ENCODE data around the gene PALD1. TPM values are rescaled to one million over a fixed set of nuclear protein-coding genes. Genes with fewer than 3 reads are reported as not detected.

Gene PALD1
- total RNA-seq, 1 donor from 2014 or later = 0.10 TPM

GRCh38 chr10:70457759-70458305, 20.7 kb upstream of the PALD1 start:
- intact Hi-C loops (cut with micrococcal nuclease) = no loop called here

DNA sequence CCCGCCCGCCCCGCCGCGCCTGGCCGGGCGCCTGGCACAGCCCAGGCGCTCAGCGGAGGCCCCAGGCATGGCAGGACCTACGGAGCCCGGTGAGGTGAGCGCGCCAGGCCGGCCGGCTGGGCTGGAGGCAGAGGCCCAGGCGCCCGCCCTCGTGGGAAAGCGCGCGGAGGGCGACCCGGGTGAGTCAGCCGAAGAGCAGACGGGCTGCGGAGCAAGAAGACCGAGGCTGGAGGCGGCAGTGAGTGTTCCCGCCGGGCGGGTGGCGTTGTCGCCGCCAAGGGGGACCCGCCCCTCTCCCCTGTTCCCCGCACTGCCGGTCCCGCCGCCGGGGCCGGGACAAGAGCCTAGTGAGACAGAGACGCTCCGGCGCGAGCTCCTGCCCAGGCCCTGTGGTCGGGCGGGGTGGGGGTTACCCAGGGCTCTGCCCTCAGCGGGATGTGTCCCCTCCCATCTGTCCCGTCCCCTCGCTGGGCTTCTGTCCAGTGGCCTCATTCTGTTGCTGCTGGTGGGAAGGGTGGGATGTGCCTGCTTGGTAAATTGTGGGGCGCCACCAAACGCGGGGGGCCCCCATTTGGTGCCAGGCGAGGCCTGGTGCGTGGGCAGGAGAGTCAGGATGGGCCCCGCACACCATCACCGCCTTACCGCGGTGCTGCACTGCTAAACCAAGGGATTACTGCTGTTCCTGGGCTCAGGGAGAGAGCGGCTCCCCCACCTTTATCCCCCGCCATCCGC, 20.1 kb upstream of the PALD1 start:
- intact Hi-C loops (cut with micrococcal nuclease) = no loop called here

DNA sequence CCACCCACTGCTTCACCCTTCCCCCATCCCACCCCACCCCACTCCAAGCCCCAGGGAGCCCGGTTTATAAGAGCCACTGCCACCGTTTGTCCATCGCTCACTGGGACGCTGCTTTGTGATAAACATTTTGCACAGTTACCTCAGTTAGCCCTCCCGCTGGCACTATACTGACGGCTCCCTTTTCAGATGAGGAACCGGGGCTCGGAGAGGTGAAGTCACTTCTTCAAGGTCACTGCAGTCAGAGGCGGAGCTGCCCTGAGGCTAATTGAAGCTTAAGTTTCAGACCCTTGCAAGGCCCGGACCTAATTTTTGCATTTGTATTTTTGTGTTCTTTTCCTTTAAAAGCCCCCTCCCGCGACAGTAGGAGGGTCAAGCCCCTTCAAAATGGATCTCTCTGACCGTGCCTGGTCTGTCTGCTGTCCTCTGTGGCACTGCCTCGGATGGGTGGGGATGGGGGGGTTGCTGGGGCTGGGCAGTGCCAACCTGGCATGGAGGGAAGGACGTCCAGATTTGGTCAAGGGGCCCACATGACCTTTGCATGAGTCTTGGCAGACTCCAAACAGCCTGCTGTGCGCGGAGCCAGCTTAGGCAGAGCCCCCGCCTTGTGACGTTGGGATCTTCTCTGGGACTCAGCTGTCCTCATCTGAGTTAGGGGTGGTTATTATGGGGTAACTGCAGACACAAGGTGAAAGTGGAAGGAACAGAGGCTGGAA, 19.4 kb upstream of the PALD1 start:
- intact Hi-C loops (cut with micrococcal nuclease) = no loop called here

DNA sequence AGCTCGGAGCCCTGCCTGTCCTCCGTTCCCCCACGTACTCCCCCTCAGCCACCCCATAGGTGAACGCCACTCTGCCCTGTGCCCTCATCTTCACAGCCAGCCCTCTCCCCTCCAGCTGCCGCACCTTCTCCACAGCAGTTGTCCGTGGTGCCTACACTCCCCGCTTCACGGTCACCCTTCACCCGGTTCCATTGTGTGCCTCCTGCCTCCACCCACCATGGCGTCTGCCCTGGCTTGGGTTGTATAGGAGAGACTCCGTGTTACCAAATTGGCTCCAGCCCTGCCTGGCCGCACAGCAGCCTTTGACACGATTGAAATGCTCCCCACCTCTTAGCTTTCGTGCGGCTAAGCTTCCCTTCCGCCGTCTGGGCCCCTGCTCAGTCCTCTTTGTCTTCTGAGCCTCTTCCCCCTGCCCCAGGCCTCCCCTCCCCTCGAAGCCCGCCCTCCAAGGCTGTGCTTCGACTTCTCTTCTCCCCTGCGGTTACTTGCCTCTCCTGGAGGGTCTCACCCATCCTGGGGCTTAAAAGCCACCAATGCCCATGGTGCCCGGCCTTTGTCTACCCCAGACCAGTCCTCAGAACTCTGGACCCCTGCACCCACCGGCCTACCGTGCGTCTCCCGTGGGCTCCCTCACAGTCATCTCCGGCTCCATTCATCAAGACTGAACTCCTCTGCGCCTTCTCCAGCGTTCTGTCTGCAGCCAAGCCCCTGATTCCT, 18.6 kb upstream of the PALD1 start:
- intact Hi-C loops (cut with micrococcal nuclease) = no loop called here

DNA sequence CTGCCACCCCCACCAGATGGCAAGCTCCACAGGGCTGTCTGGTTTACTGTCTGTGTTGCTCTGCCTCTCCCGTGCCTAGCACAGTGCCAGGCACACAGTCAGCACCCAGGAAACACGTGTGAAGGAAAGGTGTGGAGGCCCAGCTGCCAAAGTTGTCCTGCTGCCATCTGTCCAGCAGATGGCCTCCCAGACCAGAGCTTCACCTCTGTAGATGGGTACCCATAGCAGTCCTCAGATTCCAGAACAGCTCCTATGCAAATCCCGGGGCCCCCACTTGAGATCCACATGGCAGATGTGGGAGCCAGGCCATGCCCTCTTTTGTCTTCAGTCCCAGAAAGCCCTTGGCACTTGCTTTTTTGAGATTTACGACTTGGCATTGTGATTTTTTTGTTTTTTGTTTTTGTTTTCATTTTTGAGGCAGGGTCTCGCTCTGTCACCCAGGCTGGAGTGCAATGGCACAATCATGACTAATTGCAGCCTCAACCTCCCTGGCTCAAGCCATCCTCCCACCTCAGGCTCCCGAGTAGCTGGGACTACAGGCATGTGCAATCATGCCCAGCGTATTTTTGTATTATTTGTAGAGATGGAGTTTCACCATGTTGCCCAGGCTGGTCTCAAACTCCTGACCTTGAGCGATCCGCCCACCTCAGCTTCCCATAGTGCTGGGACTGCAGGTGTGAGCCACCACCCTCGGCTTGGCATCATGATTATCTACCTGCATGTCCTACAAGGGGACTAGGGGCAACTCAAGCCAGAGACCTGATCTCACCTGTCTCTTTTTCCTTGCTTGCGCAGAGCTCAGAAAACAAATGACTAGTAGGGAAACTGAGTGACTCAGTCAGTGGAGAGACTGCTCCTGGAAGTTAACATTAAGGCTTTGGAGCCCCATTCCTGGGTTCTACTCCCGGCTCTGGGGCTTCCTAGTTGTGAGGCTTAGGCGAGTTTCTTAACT, 16.9 kb upstream of the PALD1 start:
- intact Hi-C loops (cut with micrococcal nuclease) = loop anchor here (1.0 kb wide), 3 partner anchors 79 to 419 kb away; no protein-coding TSS in a partner anchor

DNA sequence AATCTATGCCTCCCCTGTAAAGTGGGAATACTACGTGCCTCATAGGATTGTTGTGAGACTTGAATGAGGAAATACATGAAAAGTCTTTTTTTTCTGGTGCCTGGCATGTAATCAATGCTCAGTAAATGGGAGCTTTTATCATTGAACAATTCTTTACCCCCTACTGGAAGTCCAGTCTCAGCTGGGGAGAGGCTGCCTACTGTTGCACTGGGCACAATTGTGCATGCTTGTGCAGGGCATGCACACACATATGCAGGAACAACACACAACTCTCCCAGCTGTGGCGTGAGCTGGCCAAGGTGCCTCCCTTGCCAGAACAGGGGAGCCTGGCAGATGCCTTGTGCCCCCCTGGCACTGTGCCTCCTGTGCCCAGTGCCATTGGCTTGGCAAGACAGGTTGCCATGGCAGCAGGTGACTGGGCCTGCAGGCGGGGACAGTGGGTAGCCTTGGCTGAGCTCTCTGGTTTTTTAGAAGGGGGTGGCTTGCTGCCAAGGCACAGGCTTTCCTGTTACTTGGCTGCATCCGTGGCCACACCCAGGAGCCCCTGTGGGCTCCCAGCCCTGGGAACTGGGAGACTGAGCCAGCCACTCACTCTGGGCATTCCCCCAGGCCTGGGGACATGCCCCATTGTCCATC, 16.1 kb upstream of the PALD1 start:
- intact Hi-C loops (cut with micrococcal nuclease) = no loop called here

DNA sequence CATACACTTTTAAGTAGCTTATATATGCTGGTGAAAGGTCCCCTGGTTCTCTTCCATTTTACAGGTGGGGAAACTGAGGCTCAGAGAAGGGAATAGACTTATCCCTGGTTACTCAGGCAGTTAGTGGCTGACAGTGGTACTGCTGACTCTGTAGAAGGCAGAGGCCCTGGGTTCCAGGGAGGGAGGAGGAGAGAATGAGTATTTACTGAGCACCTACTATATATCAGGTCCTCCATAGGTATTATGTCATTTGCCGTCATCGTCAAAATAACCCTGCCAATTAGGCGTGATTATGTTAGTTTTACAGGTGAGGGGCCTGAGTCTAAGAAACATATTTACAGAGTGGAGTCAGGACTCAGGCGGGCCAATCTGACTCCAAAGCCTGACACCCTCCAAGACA, 13.3 kb upstream of the PALD1 start:
- intact Hi-C loops (cut with micrococcal nuclease) = no loop called here

- intact Hi-C loops (cut with micrococcal nuclease) = no loop called here
Measured at GRCh38 chr10:70465832-70466231, 12.7 kb upstream of the PALD1 start.

GRCh38 chr10:70466951-70467350, 11.6 kb upstream of the PALD1 start:
- intact Hi-C loops (cut with micrococcal nuclease) = no loop called here

DNA sequence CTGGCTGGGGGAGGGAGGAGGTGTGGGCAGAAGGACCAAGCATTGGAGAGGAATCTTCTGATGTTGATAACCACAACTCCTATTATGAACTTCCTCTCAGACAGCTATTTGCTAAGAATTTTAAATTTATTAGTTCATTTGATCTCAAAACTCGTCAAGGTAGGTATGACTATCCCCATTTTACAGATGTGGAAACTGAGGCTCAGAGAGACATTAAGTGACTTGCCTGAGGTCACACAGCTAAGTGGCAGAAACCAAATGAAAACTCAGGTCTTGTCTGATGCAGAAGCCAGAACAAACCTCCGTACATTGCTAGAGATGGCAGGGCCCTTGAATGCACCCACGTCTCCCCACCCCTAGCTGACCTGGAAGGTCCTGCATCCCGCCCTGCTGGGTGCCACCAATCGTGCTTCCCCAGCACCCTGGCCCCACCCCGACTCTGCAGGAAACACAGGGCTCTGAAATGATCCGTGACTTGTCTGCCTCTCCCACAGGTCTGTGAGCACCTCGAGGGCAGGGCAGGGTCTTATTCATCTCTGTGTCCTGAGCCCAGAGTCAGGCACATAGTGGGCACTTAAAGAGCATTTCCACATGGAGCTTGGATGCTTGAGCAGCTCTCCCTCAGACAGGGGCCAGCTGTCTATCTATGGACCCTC, 5.6 kb upstream of the PALD1 start:
- intact Hi-C loops (cut with micrococcal nuclease) = no loop called here

DNA sequence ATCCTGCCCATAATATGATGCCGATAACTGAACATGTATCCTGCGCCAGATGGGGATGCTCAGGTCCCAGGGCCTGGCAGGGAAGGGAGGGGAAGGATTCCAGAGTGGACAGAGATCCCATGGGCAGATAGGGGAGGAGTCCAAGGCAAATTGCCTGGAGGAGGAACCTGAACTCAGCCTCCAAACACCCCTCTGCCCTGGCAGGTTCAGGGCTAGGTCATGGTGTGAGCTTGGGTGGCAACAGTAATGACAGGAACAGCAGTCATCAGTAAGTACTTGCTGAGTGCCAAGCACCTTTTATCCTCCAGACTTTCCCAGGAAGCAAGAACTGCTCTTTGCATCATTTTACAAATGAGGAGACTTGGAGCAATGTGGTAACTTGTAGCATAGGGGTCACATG, 3.8 kb upstream of the PALD1 start:
- intact Hi-C loops (cut with micrococcal nuclease) = loop anchor here (5.0 kb wide), 3 partner anchors 67 to 413 kb away; partner anchors contain the start of genes PCBD1 and PPA1

GRCh38 chr10:70475661-70476060, 2.9 kb upstream of the PALD1 start:
- intact Hi-C loops (cut with micrococcal nuclease) = loop anchor here (2.0 to 5.0 kb wide), 4 partner anchors 19 to 412 kb away; partner anchors contain the start of genes PCBD1 and PPA1

GRCh38 chr10:70476249-70477035, 2.1 kb upstream of the PALD1 start:
- intact Hi-C loops (cut with micrococcal nuclease) = loop anchor here (2.0 to 5.0 kb wide), 4 partner anchors 18 to 411 kb away; partner anchors contain the start of genes PCBD1 and PPA1

GRCh38 chr10:70477661-70478162, 855 bp upstream of the PALD1 start:
- intact Hi-C loops (cut with micrococcal nuclease) = loop anchor here (2.0 to 5.0 kb wide), 4 partner anchors 17 to 410 kb away; partner anchors contain the start of genes PCBD1 and PPA1

GRCh38 chr10:70479165-70479581, 606 bp downstream of the PALD1 start:
- intact Hi-C loops (cut with micrococcal nuclease) = loop anchor here (5.0 kb wide), 3 partner anchors 72 to 408 kb away; partner anchors contain the start of genes PCBD1 and PPA1

GRCh38 chr10:70479626-70480238, 1.2 kb downstream of the PALD1 start:
- intact Hi-C loops (cut with micrococcal nuclease) = loop anchor here (5.0 kb wide), 3 partner anchors 72 to 408 kb away; partner anchors contain the start of genes PCBD1 and PPA1

GRCh38 chr10:70480239-70480861, 1.8 kb downstream of the PALD1 start:
- intact Hi-C loops (cut with micrococcal nuclease) = no loop called here

All from T-helper 1 cell treated with Interleukin-12 subunit alpha and Interleukin-12 subunit beta and Interleukin-4 antibody, amounts not matched to agents 30 ng/mL and 1 ng/mL, for 36 hours (primary cell).